ENCODE results near the gene ABTB2.
A peak's percentile ranks its signal among the peaks of the same experiment; 100 is the strongest.
"Not testable (repeated sequence)": the region's sequence is repeated elsewhere in the genome, so short reads cannot be mapped to it uniquely, and the experiment has no call there.

The ABTB2 gene

GRCh38 chr11:34233215-34233614, 124.6 kb downstream of the ABTB2 start:
- FAIRE-seq = no peak

GRCh38 chr11:34232807-34233206, 125.0 kb downstream of the ABTB2 start:
- FAIRE-seq = no peak

- no peak for FAIRE-seq
Observed at GRCh38 chr11:34226210-34226609, 131.6 kb downstream of the ABTB2 start.

- no peak for FAIRE-seq
Observed at GRCh38 chr11:34225091-34225490, 132.7 kb downstream of the ABTB2 start.

GRCh38 chr11:34224434-34224966, 133.3 kb downstream of the ABTB2 start:
- no peak for FAIRE-seq

- FAIRE-seq = no peak
Observed at GRCh38 chr11:34223907-34224306, 133.9 kb downstream of the ABTB2 start.

GRCh38 chr11:34223021-34223813, 134.6 kb downstream of the ABTB2 start:
- FAIRE-seq = peak; percentile 83

GRCh38 chr11:34222030-34222429, 135.8 kb downstream of the ABTB2 start:
- no peak for FAIRE-seq

- FAIRE-seq = no peak
Observed at GRCh38 chr11:34219941-34220370, 137.9 kb downstream of the ABTB2 start.

GRCh38 chr11:34219279-34219678, 138.5 kb downstream of the ABTB2 start:
- FAIRE-seq = no peak

- FAIRE-seq = not testable (repeated sequence)
Observed at GRCh38 chr11:34218756-34219155, 139.1 kb downstream of the ABTB2 start.

GRCh38 chr11:34218067-34218466, 139.7 kb downstream of the ABTB2 start:
- no peak for FAIRE-seq

- FAIRE-seq = no peak
Observed at GRCh38 chr11:34216706-34217105, 141.1 kb downstream of the ABTB2 start.

GRCh38 chr11:34215806-34216453, 141.9 kb downstream of the ABTB2 start:
- no peak for FAIRE-seq

- no peak for FAIRE-seq
Observed at GRCh38 chr11:34214961-34215805, 142.6 kb downstream of the ABTB2 start.

GRCh38 chr11:34213366-34213765, 144.4 kb downstream of the ABTB2 start:
- no peak for FAIRE-seq

- no peak for FAIRE-seq
Observed at GRCh38 chr11:34212566-34212965, 145.2 kb downstream of the ABTB2 start.

- FAIRE-seq = no peak
Observed at GRCh38 chr11:34209809-34210208, 148.0 kb downstream of the ABTB2 start.

GRCh38 chr11:34208266-34209135, 149.3 kb downstream of the ABTB2 start:
- no peak for FAIRE-seq

- no peak for FAIRE-seq
Observed at GRCh38 chr11:34207487-34208180, 150.2 kb downstream of the ABTB2 start.

All from endometrium (tissue), 2 donors.